ENCODE data around the gene ZC3H4. TPM values are rescaled to one million over a fixed set of nuclear protein-coding genes. Genes with fewer than 3 reads are reported as not detected.

Gene ZC3H4
- total and polyA plus RNA-seq, 4 donors: 12.2 to 51.6 (median 16.2) TPM

- TF ChIP-seq CTCF (IDR thresholded peaks at IDR 0.05; ENCODE audit: control extremely low read depth, extremely low read depth): no peak
- no peaks in the 10 kb centered on the region for H3K27me3 ChIP-seq (ENCODE audit: control insufficient read depth in 3 of 3, insufficient read depth in 3 of 3, low read length in 2 of 3)
- no peaks in the 10 kb centered on the region for H3K9me3 ChIP-seq (ENCODE audit: control insufficient read depth in 4 of 4, insufficient read depth in 3 of 4, low read length in 3 of 4)
- 87 to 92% methylated on average over 6 of the region's 6 CpGs for WGBS, 2 donors
- no peaks in the 10 kb centered on the region for H3K36me3 ChIP-seq (ENCODE audit: control insufficient read depth in 4 of 4, insufficient read depth in 4 of 4, low read length in 4 of 4)
- no peak for ATAC-seq (ENCODE audit: insufficient read depth, low FRiP score)
- H3K9ac ChIP-seq (ENCODE audit: insufficient read depth in 1 of 2, low read length in 2 of 2): no peak overlapping the region
- DNase-seq: no peak
- H3K4me3 ChIP-seq: no peak overlapping the region
- no peak overlapping the region for H3K27ac ChIP-seq (ENCODE audit: low read depth in 1 of 2, low read length in 1 of 2)
- H3K4me1 ChIP-seq (ENCODE audit: control insufficient read depth in 5 of 5, insufficient read depth in 5 of 5, low read length in 5 of 5): no peaks in the 10 kb centered on the region
Measured at GRCh38 chr19:47120470-47121067, 7.0 kb upstream of the ZC3H4 start.

DNA sequence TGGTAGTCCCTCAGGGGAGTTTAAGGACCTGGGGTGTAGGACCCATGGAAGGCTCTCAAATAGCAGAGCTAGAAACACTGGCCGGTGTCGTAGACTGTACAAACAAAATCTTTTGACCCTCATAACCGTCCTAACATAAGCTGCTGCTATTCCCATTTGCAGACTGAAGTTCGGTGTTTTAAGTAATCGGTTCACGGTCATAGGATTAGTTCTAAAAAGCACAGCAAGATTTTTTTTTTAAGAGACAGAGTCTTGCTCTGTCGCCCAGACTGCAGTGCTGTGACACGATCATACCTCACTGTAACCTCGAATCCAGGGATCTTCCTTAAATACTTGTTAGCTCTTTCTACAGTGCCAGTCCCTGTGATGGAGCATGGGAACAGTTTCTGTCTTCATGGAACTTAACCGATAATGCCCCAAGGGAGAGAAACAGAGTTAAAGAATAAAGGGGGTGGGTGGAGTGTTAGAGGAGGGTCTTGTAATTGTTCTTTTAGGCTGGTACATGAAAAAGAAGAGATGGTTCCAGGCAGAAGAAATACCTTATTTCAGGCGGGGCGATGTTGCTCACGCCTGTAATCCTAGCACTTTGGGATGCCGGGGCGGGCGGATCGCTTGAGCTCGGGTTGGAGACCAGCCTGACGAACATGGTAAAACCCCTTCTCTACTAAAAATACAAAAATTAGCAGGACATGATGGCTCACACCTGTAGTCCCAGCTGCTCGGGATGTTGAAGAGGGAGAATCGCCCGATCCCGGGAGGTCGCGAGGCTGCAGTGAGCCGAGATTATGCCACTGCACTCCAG, 475 bp upstream of the ZC3H4 start:
- H3K36me3 ChIP-seq (ENCODE audit: control insufficient read depth in 4 of 4, insufficient read depth in 4 of 4, low read length in 4 of 4): peaks cover 0 to 7% (median 1%) of the 10 kb centered on the region in 4 donors
- no peak for TF ChIP-seq CTCF (IDR thresholded peaks at IDR 0.05; ENCODE audit: control extremely low read depth, extremely low read depth)
- no peaks in the 10 kb centered on the region for H3K27me3 ChIP-seq (ENCODE audit: control insufficient read depth in 3 of 3, insufficient read depth in 3 of 3, low read length in 2 of 3)
- H3K27ac ChIP-seq (ENCODE audit: low read depth in 1 of 2, low read length in 1 of 2): peak overlapping the region; percentile 68 to 100
- H3K9me3 ChIP-seq (ENCODE audit: control insufficient read depth in 4 of 4, insufficient read depth in 3 of 4, low read length in 3 of 4): no peaks in the 10 kb centered on the region
- H3K4me3 ChIP-seq: no peak overlapping the region
- peak overlapping the region; percentile 95 to 96 for H3K9ac ChIP-seq (ENCODE audit: insufficient read depth in 1 of 2, low read length in 2 of 2)
- DNase-seq: no peak
- 57 to 59% methylated on average over 26 of the region's 26 CpGs for WGBS, 2 donors
- peaks cover 0 to 23% (median 3%) of the 10 kb centered on the region in 5 donors for H3K4me1 ChIP-seq (ENCODE audit: control insufficient read depth in 5 of 5, insufficient read depth in 5 of 5, low read length in 5 of 5)
- ATAC-seq (ENCODE audit: insufficient read depth, low FRiP score): no peak

DNA sequence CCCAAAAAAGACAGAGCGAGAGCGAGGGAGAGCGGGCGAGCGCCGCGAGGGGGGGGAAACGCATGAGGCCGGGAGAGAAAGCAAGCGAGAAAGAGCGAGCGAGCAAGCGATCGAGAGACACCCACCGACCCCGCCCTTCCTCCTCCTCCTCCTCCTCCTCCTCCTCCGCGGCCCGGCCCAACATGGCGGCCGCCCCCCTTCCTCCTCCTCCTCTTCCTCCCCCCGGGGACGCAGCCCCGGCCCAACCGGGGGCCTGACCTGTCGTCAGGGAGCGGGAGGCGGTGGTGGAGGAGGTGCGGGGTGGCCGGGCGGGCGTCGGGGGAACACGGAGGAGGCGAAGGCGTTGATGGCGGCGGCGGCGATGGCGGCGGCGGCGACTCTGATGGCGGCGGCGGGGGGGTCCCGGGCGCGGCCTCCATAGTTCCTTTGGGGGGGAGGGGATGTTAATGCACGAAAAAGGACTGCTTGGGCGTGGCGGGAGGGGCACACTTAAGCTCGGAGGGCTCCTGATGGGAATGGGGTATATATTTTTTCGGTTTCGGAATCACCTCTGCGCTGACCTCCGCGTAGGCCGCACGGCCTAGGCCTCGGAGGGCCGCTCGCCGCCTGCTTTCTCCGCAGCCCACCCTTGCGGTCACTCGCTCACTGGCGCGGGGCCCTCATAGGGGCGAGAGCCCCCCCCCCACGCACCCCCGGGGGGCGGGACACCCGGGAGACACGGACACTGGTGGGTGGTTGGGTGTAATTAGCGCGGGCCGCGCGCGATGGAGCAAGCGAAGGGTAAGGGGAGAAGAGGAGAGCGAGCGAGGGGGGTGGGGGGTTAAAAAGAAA, 1.2 kb downstream of the ZC3H4 start:
- DNase-seq (peak; percentile 91 to 94 (median 91)), ATAC-seq (ENCODE audit: insufficient read depth, low FRiP score) (peak; percentile 54)
- Histone ChIP-seq H3K4me1 (ENCODE audit: control insufficient read depth in 5 of 5, insufficient read depth in 5 of 5, low read length in 5 of 5) (peaks cover 3 to 38% (median 12%) of the 10 kb centered on the region in 5 donors), H3K9me3 (ENCODE audit: control insufficient read depth in 4 of 4, insufficient read depth in 3 of 4, low read length in 3 of 4) (no peaks in the 10 kb centered on the region), H3K27me3 (ENCODE audit: control insufficient read depth in 3 of 3, insufficient read depth in 3 of 3, low read length in 2 of 3) (no peaks in the 10 kb centered on the region), H3K4me3 (peak overlapping the region; percentile 94), H3K36me3 (ENCODE audit: control insufficient read depth in 4 of 4, insufficient read depth in 4 of 4, low read length in 4 of 4) (peaks cover 0 to 7% (median 1%) of the 10 kb centered on the region in 4 donors), H3K27ac (ENCODE audit: low read depth in 1 of 2, low read length in 1 of 2) (peak overlapping the region; percentile 100), H3K9ac (ENCODE audit: insufficient read depth in 1 of 2, low read length in 2 of 2) (peak overlapping the region; percentile 87 to 94)
- WGBS, 2 donors: 0 to 1% methylated on average over 57 to 84 of the region's 85 CpGs
- TF ChIP-seq CTCF (IDR thresholded peaks at IDR 0.05; ENCODE audit: control extremely low read depth, extremely low read depth): no peak

All from lung (tissue), 12 donors.